SK-N-SH (cell line): ENCODE results near the gene PAQR6. TPM values are rescaled to one million over a fixed set of nuclear protein-coding genes. Genes with fewer than 3 reads are reported as not detected.

ENCODE experiments used
- CTCF ChIA-PET: fragments of 300-600, 350-600 bp; formaldehyde crosslinking; extraction: SDS; loops from one replicate; lab custom pipeline; 2021; lab: Yijun Ruan, JAX
- POLR2A ChIA-PET: fragments of 350-600 bp; sonication (Branson Sonifier 250); formaldehyde crosslinking; extraction: SDS; loops from one replicate; lab custom pipeline; 2020; ENCODE audit warnings: antibody characterized with exemption, inconsistent platforms; lab: Yijun Ruan, JAX
- DNase-seq: peaks from one replicate; pipeline ENCODE4 v3.0.0; 2012
- H2AFZ ChIP-seq: fragments of 200-600 bp; sonication (generic); 2 replicates; pipeline ENCODE4 v1.8.1; 2016; ENCODE audit warnings: antibody characterized with exemption, mild to moderate bottlenecking, low read depth
- H3F3A ChIP-seq: fragments of 200-600 bp; sonication (generic); replicated peaks from 2 replicates; pipeline ENCODE3; 2016; ENCODE audit warnings: antibody characterized with exemption, mild to moderate bottlenecking; ENCODE audit not compliant: insufficient read depth
- H3K27ac ChIP-seq, 2 experiments: fragments of 200-500 bp in 1 of 2; fragments of 200-600 bp in 1 of 2; sonication (Bioruptor generic) in 1 of 2; sonication (generic), shearing (Covaris generic) in 1 of 2; 2 replicates each; pipeline versions ENCODE4 v1.5.1 to v1.6.1; 2014 to 2016; ENCODE audit warnings: low read depth in 2 of 2, inconsistent platforms in 1 of 2, low read length in 1 of 2, mild to moderate bottlenecking in 1 of 2, mixed read lengths in 1 of 2
- H3K27me3 ChIP-seq: fragments of 200-600 bp; sonication (generic), shearing (Covaris generic); 2 replicates; pipeline ENCODE4 v1.6.1; 2016; ENCODE audit warnings: mixed run types; ENCODE audit not compliant: insufficient read depth
- H3K36me3 ChIP-seq, 2 experiments: fragments of 200-500 bp in 1 of 2; fragments of 200-600 bp in 1 of 2; sonication (Bioruptor generic) in 1 of 2; sonication (generic) in 1 of 2; replicated peaks in 1 of 2; 2 replicates each; pipeline versions ENCODE3 to v1.5.1; 2014 to 2016; ENCODE audit warnings: low read length in 1 of 2, mild to moderate bottlenecking in 1 of 2; ENCODE audit not compliant: insufficient read depth in 2 of 2, control insufficient read depth in 1 of 2
- H3K4me1 ChIP-seq, 2 experiments: fragments of 200-500 bp in 1 of 2; fragments of 200-600 bp in 1 of 2; sonication (Bioruptor generic) in 1 of 2; sonication (generic), shearing (Covaris generic) in 1 of 2; 2 replicates each; pipeline versions ENCODE4 v1.5.1 to v1.6.1; 2014 to 2016; ENCODE audit warnings: low read depth in 1 of 2, low read length in 1 of 2, mixed run types in 1 of 2; ENCODE audit not compliant: insufficient read depth in 2 of 2, control insufficient read depth in 1 of 2
- H3K4me2 ChIP-seq: fragments of 200-600 bp; sonication (generic), shearing (Covaris generic); 2 replicates; pipeline ENCODE4 v1.6.1; 2017; ENCODE audit warnings: mixed run types
- H3K4me3 ChIP-seq, 2 experiments: fragments of 200-500 bp in 1 of 2; fragments of 200-600 bp in 1 of 2; sonication (Bioruptor generic) in 1 of 2; sonication (generic), shearing (Covaris generic) in 1 of 2; 2 replicates each; pipeline versions ENCODE4 v1.5.1 to v1.8.1; 2014 to 2016; ENCODE audit warnings: low read depth in 2 of 2, inconsistent platforms in 1 of 2, low read length in 1 of 2, mild to moderate bottlenecking in 1 of 2, mixed read lengths in 1 of 2, moderate library complexity in 1 of 2
- H3K79me2 ChIP-seq: fragments of 200-600 bp; sonication (generic); 2 replicates; pipeline ENCODE4 v1.8.1; 2017; ENCODE audit warnings: mild to moderate bottlenecking; ENCODE audit not compliant: insufficient read depth
- H3K9ac ChIP-seq: fragments of 200-600 bp; sonication (generic); 2 replicates; pipeline ENCODE4 v1.6.1; 2017; ENCODE audit warnings: mixed run types
- H3K9me2 ChIP-seq: fragments of 200-600 bp; sonication (generic); 2 replicates; pipeline ENCODE4 v1.6.1; 2017; ENCODE audit warnings: mixed run types
- H3K9me3 ChIP-seq: fragments of 200-600 bp; sonication (generic); 2 replicates; pipeline ENCODE4 v1.6.1; 2017; ENCODE audit warnings: mixed run types, mild to moderate bottlenecking, moderate library complexity
- H4K20me1 ChIP-seq: fragments of 200-600 bp; sonication (generic); 2 replicates; pipeline ENCODE4 v1.6.1; 2017; ENCODE audit warnings: mild to moderate bottlenecking, mixed run types; ENCODE audit not compliant: insufficient read depth
- FOXJ3 ChIP-seq: sonication (generic); formaldehyde crosslinking; IDR thresholded peaks from 2 replicates; pipeline ENCODE4 v1.5.1; 2020; ENCODE audit warnings: mild to moderate bottlenecking, missing genetic modification reagents
- FOXM1 ChIP-seq: IDR thresholded peaks from 2 replicates; pipeline ENCODE4 v1.4.0; 2012; ENCODE audit warnings: low read depth, mild to moderate bottlenecking
- IRF3 ChIP-seq: fragments of 150-350 bp; IDR thresholded peaks from 2 replicates; pipeline ENCODE4 v1.6.1; 2016; ENCODE audit warnings: mild to moderate bottlenecking, low read depth, low read length
- MEF2A ChIP-seq: IDR thresholded peaks from 2 replicates; pipeline ENCODE4 v1.4.0; 2012; ENCODE audit warnings: low read depth, borderline replicate concordance
- NRF1 ChIP-seq: IDR thresholded peaks from 2 replicates; pipeline ENCODE4 v1.6.1; 2012; ENCODE audit warnings: low read depth, mild to moderate bottlenecking, low read length
- POLR2AphosphoS5 ChIP-seq: IDR thresholded peaks from 2 replicates; pipeline ENCODE4 v1.6.1; 2012; ENCODE audit warnings: low read depth, low read length
- RCOR1 ChIP-seq: fragments of 150-350 bp; IDR thresholded peaks from 2 replicates; pipeline ENCODE4 v1.6.1; 2017; ENCODE audit warnings: antibody characterized with exemption, low read length
- REST ChIP-seq: IDR thresholded peaks from 2 replicates; pipeline ENCODE4 v1.6.1; 2012; ENCODE audit warnings: mild to moderate bottlenecking, low read depth, low read length, moderate library complexity
- SIN3A ChIP-seq: IDR thresholded peaks from 2 replicates; pipeline ENCODE4 v1.6.1; 2012; ENCODE audit warnings: low read depth, mild to moderate bottlenecking, low read length, moderate library complexity, borderline replicate concordance
- SMC3 ChIP-seq: IDR thresholded peaks from 2 replicates; pipeline ENCODE4 v1.6.1; 2012; ENCODE audit warnings: low read depth, low read length, improper control_type of control experiment
- TEAD4 ChIP-seq: IDR thresholded peaks from 2 replicates; pipeline ENCODE4 v1.4.0; 2012; ENCODE audit warnings: mild to moderate bottlenecking, borderline replicate concordance; ENCODE audit not compliant: insufficient read depth
- USF1 ChIP-seq: IDR thresholded peaks from 2 replicates; pipeline ENCODE4 v1.4.0; 2012; ENCODE audit warnings: low read depth, borderline replicate concordance
- YY1 ChIP-seq: IDR thresholded peaks from 2 replicates; pipeline ENCODE4 v1.4.0; 2012; ENCODE audit warnings: low read depth, mild to moderate bottlenecking
- WGBS: methylation state at CpG from one replicate; pipeline ENCODE4 v1.1.6; 2017; ENCODE audit warnings: low lambda C conversion rate; 5-methylcytosine and 5-hydroxymethylcytosine counted together
- polyA plus RNA-seq, 3 experiments: library from polyadenylated mRNA; depleted of rRNA; stranded (reverse); fragments of >200 nt; gene quantifications; 2 replicates each; pipeline ENCODE4 v1.2.3, GENCODE V29; 2012
- TF ChIP-seq, protein P1 (sequence below): IDR thresholded peaks from 2 replicates; pipeline ENCODE4; 2012

The PAQR6 gene
- polyA plus RNA-seq, 1 of the 3 experiments (the other 2 are of a cell fraction), result 2.4 TPM

- no peak for TF ChIP-seq SMC3
- Histone ChIP-seq H2AFZ (no peak overlapping the region), H3K9me3 (no peaks in the 10 kb centered on the region), H3K79me2 (no peaks in the 10 kb centered on the region), H3K4me3 (no peak overlapping the region), H4K20me1 (no peaks in the 10 kb centered on the region), H3K27me3 (no peaks in the 10 kb centered on the region), H3K9me2 (no peaks in the 10 kb centered on the region), H3K4me2 (no peak overlapping the region), H3K9ac (no peak overlapping the region), H3K36me3 (peaks cover 5 to 38% of the 10 kb centered on the region in 2 experiments), H3F3A (peaks cover 4% of the 10 kb centered on the region), H3K27ac (no peak overlapping the region; a peak in 1 of 4 replicates), H3K4me1 (peaks cover 2 to 63% of the 10 kb centered on the region in 2 experiments; a peak in 3 of 4 replicates)
- ChIA-PET POLR2A (interaction anchor here (1.0 kb wide), 1 partner anchor 15 kb away, joined by 3 read pairs; no protein-coding TSS in a partner anchor), CTCF (interaction anchor here (1.4 to 4.0 kb wide), 4 partner anchors 10 to 87 kb away, joined by 4 to 26 read pairs (median 12); no protein-coding TSS in a partner anchor)
- no peak for DNase-seq
- WGBS, result 96% methylated on average over 6 of the region's 16 CpGs
These were observed 936 bp downstream of the PAQR6 start for GRCh38 chr1:156246781-156247459.

DNA sequence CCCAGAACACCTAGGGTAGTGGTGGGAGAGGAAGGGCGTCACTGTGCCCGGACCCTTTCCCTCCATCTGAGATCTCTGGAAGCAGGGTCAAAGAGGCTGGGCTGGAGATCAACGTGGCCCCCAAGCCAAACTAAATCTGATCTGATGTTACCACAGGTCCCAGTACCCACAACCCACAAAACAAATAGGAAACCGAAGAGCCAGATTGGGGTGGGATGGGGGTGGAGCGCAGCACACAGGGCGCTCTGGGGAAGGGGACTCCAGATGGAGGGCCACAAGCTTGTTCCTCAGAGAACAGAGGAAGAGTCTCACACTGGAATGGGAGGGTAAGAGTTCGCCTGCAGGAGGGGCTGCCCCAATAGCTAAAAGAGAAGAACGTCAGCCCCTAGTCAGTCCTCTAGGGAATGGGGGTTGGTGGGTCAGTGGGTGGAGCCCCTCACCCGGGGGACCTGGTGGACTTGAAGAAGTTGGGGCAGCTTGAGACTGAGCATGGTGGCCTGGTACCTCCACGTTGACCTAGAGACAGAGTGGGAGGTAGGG lies 1.5 kb downstream of the PAQR6 start:
- H3K27ac ChIP-seq, result no peak overlapping the region; a peak in 1 of 4 replicates
- ChIA-PET POLR2A (interaction anchor here (1.0 to 1.8 kb wide), 2 partner anchors 14 to 34 kb away, joined by 3 to 4 read pairs; partner anchors contain the start of gene PMF1), CTCF (interaction anchor here (1.4 to 4.0 kb wide), 5 partner anchors 11 to 150 kb away, joined by 4 to 26 read pairs (median 11); no protein-coding TSS in a partner anchor)
- no peak overlapping the region for H3K9ac ChIP-seq
- 92% methylated on average over 7 of the region's 10 CpGs for WGBS
- no peaks in the 10 kb centered on the region for H3K27me3 ChIP-seq
- H3K4me1 ChIP-seq, result peaks cover 5 to 62% of the 10 kb centered on the region in 2 experiments; a peak in 2 of 4 replicates
- H3K4me2 ChIP-seq, result no peak overlapping the region
- DNase-seq, result peak; percentile 43
- no peak overlapping the region for H3K4me3 ChIP-seq
- TF ChIP-seq FOXM1 (no peak), POLR2AphosphoS5 (no peak), FOXJ3 (CRISPR knock-in tag) (no peak), SIN3A (no peak), NRF1 (no peak), YY1 (no peak), REST (no peak), MEF2A (no peak), TEAD4 (no peak), RCOR1 (no peak), IRF3 (no peak), USF1 (no peak), SMC3 (no peak)
- TF ChIP-seq, protein P1, sequence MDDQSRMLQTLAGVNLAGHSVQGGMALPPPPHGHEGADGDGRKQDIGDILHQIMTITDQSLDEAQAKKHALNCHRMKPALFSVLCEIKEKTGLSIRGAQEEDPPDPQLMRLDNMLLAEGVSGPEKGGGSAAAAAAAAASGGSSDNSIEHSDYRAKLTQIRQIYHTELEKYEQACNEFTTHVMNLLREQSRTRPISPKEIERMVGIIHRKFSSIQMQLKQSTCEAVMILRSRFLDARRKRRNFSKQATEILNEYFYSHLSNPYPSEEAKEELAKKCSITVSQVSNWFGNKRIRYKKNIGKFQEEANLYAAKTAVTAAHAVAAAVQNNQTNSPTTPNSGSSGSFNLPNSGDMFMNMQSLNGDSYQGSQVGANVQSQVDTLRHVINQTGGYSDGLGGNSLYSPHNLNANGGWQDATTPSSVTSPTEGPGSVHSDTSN, result no peak
- no peak overlapping the region for H2AFZ ChIP-seq
- H3K9me2 ChIP-seq, result no peaks in the 10 kb centered on the region
- peaks cover 4% of the 10 kb centered on the region for H3F3A ChIP-seq
- H3K9me3 ChIP-seq, result no peaks in the 10 kb centered on the region
- H4K20me1 ChIP-seq, result no peaks in the 10 kb centered on the region
- H3K79me2 ChIP-seq, result no peaks in the 10 kb centered on the region
- peaks cover 5 to 32% of the 10 kb centered on the region in 2 experiments for H3K36me3 ChIP-seq
